ENCODE measurements around the gene C1QTNF12.

The C1QTNF12 gene

GRCh38 chr1:1281533-1282321 is 35.2 kb upstream of the C1QTNF12 start:
- no peak for DNase-seq

GRCh38 chr1:1280782-1281481 is 34.4 kb upstream of the C1QTNF12 start:
- DNase-seq, result no peak

- DNase-seq, result no peak
Observed at GRCh38 chr1:1279028-1279427, 32.5 kb upstream of the C1QTNF12 start.

- no peak for DNase-seq
Observed at GRCh38 chr1:1278620-1279019, 32.1 kb upstream of the C1QTNF12 start.

GRCh38 chr1:1275836-1276235 is 29.3 kb upstream of the C1QTNF12 start:
- no peak for DNase-seq

GRCh38 chr1:1274931-1275431 is 28.5 kb upstream of the C1QTNF12 start:
- no peak for DNase-seq

GRCh38 chr1:1274299-1274930 is 27.9 kb upstream of the C1QTNF12 start:
- no peak for DNase-seq

- DNase-seq, result peak; percentile 91
Observed at GRCh38 chr1:1273512-1274298, 27.2 kb upstream of the C1QTNF12 start, which contains the start of gene UBE2J2. Gene UBE2J2 (minus strand): TSS chr1:1273854. CDS start chr1:1267992, 5,862 bp downstream.

GRCh38 chr1:1273209-1273511 is 26.6 kb upstream of the C1QTNF12 start:
- DNase-seq, result no peak

- DNase-seq, result no peak
Observed at GRCh38 chr1:1272341-1273208, 26.1 kb upstream of the C1QTNF12 start.

GRCh38 chr1:1270813-1271212 is 24.3 kb upstream of the C1QTNF12 start:
- no peak for DNase-seq

- no peak for DNase-seq
Observed at GRCh38 chr1:1268284-1268682, 21.8 kb upstream of the C1QTNF12 start.

GRCh38 chr1:1267488-1268283 is 21.2 kb upstream of the C1QTNF12 start:
- DNase-seq, result no peak

- DNase-seq, result no peak
Observed at GRCh38 chr1:1264868-1265272, 18.3 kb upstream of the C1QTNF12 start.

GRCh38 chr1:1264026-1264425 is 17.5 kb upstream of the C1QTNF12 start:
- no peak for DNase-seq

- no peak for DNase-seq
Observed at GRCh38 chr1:1262758-1263157, 16.2 kb upstream of the C1QTNF12 start.

GRCh38 chr1:1262071-1262470 is 15.5 kb upstream of the C1QTNF12 start:
- DNase-seq, result no peak

- no peak for DNase-seq
Observed at GRCh38 chr1:1260843-1261560, 14.5 kb upstream of the C1QTNF12 start.

- no peak for DNase-seq
Observed at GRCh38 chr1:1259951-1260600, 13.6 kb upstream of the C1QTNF12 start.

GRCh38 chr1:1259540-1259939 is 13.0 kb upstream of the C1QTNF12 start:
- no peak for DNase-seq

Data from activated CD8-positive, alpha-beta memory T cell treated with anti-CD3 and anti-CD28 coated beads, Interleukin-2, amount 50 U/mL, for 4 hours (primary cell).